ENCODE measurements around the gene LEMD2.
A peak's percentile ranks its signal among the peaks of the same experiment; 100 is the strongest.

Gene LEMD2

DNA sequence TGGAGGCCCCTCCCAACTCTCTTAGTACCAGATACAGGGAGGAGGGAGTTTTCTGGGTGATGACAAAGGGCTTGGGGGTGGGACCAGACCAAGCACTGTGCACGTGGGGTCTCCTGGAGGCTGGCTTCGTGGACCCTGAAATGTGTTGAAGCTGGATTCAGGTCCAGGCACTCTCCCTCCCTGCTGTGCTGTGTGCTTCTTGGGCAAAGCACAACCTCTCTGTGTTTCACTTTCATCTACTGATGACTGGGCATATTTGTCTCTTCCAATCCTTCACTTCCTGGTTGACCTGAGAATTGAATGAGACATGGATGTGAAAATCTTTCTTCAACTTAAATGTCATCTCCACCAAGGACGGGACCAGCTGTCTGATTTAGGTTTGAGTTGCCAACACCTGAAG, 29.4 kb upstream of the LEMD2 start:
- no peak for DNase-seq

DNA sequence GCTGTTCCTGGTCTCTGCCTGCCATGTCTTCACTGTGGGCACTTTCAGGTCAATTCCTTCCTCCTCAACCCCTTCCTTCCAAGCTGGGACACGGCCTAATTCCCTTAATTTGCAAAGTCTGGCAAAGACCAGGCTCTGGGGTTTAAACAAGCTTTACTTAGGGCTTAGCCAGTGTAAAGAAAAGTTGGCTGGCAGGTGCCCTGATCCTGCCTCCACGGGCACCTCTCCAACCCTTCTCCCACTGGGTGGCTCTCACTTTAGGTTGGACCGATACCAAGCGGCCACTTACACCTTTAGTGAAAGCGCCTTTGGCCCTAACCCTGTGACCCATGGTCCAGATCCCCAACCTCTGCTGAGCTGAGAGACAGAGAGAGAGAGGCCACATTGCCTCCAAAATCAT, 28.6 kb upstream of the LEMD2 start:
- no peak for DNase-seq

DNA sequence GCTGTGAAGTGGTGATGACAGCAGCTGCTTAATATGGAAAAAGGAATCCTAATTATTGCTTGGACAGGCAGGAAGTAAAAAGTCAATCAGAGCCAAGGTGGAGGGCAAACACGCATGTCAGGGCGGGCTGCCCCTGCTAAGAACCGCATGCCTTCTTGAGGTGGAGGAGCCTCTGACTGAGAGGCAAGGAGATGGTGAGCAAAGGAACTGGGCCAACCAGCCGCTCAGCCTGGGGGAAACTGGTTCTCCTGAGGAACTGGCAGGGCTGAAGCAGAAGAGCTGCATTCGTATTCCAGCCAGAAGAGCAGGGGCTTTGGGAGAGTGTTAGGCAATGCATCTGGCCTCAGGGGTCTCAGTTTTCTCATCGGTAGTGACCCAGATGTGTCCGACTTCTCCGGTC, 28.0 kb upstream of the LEMD2 start:
- no peak for DNase-seq

DNA sequence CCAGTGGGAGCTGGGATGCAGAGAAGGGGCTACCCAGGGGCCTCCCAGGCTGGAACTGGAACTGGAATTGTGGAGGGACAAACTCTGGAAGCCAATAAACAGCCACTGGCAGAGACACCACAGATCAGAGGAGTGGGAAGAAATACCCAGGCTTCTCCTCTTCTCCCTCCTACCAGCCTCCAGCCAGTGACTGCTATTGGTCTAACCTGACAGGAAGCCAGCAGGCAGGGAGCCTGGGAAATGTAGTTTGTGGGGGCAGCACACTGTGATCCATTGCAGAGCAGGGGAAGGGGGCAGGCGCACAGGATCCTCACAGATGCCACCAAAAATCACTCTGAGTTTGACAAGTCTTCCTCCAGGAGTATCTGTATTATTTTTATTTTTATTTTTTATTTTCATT, 26.9 kb upstream of the LEMD2 start:
- no peak for DNase-seq

DNA sequence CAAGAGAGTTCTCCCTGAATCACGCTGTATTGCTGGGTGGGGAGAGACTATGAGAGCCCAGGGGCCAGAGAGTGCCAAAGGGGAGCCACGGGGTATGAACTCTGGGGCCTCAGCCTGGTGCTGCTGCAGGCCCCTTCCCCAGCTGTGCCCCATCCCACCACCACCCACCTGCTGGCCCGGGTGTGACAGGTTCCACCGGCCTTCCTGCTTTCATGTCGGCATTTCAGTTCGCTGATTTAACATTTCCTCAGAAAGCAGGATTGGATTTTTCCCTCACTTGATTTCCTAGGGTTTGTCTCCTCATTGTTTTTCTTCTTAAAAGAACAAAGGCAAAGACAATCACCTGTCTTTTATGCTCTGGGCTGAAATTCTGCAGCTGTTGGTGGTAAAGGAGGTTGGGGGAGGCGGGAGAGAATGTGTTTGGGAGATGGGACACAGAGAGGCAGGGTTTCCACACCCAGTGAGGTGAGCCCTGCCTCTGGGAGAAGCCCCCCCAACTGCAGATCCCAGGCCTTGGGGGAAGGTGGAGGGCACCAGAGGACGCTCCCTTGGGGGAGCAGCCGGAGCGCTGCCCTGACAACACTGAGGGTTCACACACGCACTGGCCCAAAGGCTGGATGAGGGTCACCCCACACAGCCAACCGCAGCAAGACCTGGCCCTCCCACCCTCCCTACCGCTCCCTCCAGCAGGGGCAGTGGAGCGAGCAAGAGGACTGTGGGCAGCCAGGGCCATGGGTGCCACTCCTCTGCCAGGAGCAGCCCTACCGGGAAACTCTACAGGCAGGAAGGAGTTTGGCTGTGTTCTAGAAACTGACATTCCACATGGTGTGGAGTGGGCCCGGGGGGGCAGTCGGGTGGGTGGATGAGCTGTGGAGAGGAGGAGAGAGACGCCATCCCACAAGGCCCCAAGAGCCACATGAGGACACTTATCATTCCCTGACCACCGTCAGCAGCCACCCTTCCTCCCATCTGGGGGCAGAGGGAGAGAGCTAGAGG, 25.4 kb upstream of the LEMD2 start:
- DNase-seq = no peak

DNA sequence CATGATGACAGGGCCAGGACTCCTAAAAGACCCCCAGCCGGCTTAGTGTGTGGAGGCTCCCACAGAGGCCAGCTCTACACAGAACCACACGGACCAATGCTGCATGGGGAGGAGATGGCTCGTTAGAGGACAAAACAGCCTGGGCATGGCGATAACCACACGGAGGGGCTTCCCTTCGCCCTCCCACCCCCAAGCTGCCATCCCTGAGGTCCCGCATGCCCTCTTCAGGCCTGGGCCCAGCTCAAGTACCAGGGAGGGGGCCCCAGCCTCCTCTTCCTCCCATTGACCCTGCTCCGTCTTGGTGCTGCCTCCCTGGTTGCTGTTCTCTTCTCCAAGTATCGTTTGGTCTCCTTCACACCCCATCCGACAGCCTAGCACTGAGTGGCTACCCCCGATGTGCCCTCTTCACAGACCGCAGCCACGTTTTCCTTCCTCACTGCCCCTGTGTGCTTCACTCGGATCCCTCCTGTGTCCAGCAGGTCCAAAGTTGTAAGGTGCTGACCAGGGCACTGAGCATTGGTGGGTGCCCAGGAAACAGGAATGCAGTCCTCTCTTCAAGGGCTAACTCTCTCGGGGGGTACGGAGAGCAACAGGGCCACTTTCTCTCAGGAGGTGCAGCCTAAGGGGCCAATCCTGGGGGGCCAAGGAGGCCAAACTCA, 24.4 kb upstream of the LEMD2 start:
- no peak for DNase-seq

DNA sequence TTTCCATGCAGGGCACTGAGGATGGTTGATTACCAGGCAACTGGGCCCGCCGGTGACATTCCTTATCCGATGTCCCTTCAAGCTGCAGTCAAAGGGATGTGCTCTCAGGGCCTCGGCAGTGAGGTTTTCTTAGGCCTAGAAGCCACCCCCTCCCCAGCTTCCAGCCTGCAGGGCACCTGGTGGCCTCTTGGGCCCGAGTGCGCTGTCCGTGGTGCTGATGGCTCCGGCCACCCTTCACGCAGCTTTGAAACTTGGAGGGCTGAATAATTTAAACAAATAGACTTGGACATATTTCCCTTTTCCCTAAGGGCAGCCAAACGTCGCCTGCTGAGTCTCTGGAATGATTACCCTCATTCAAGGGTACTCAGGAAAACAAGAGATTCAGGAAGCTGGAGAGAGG, 23.7 kb upstream of the LEMD2 start:
- DNase-seq = peak; percentile 15

DNA sequence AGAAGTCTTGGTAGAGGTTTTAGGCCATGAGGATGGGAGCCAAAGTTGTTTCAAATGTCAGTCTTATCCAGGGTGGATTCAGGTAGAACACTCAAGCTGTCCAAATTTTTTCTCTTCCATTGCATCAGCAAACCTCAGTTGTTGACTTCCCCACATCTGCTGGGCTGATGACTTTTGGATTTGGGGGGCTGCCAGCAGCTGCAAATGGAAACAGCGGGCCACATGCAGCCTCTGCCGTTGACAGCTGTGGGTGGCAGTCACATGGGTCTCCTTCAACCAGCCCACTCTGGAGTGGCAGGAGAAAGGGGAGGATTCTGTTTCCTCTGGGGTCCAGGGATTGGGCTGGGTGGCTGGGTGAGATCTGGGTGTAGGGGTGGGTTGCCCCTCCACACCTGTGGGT, 20.7 kb upstream of the LEMD2 start:
- DNase-seq = no peak

DNA sequence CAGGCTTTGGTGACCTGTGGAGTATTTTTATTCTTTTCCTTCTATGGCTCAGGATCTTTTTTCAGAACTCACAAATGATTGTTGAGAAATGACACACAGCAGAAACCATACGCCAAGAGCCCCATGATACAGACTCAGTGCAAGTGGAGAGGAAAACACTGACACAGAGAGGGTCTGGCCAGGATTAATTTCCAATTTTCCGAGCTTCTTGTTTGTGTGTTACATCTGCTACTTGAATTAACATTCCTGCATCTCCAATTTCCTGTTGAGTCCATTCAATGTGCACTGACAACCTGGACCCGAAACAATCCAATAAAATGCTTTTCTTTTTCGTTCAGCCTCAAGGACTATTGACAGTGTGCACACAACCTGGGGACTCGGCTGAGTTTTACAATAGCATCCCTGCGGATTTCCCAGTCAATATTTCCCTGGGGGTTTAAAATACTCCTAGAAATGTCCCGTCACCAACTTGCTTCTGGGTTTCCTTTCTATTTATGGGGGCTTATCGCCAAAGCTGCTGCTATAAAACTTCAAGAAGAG, 19.8 kb upstream of the LEMD2 start:
- no peak for DNase-seq

DNA sequence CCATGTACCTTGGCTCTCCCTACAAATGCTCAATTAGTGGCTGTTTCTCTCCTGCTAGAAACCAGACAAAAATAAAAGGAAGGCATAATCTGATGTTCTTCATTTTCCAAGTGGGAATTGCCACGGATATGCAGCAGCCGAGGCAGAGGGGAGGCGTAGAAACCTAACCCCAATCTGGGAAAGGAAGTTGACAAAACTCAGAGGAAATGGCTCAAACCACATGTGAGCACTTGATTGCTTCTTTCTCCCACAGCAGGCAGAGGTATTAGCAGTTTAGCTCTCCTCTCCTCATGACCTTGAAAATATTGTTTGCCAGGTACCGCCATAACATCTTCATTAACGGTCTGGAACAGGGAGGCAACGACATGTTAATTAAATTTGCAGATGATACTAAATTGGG, 18.7 kb upstream of the LEMD2 start:
- DNase-seq = no peak

DNA sequence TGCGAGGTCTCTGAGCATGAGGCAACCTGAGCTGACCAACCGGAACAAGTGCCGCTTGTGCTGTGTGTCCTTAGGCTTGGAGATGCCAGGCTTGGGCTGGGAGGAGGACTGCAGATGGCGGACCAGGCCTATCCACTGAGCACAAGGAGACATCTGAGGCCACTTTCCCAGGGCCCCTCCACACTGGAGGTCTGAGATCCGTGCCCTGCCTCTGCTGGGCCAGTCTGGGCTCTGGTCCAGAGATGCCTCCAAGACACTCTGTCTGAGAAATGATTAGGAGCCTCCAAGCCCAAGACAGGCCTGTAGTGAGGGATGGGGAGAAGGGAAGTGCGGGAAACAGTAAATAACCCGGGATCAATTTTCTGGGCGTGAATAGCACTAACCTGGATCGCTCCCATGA, 17.9 kb upstream of the LEMD2 start:
- DNase-seq = no peak

DNA sequence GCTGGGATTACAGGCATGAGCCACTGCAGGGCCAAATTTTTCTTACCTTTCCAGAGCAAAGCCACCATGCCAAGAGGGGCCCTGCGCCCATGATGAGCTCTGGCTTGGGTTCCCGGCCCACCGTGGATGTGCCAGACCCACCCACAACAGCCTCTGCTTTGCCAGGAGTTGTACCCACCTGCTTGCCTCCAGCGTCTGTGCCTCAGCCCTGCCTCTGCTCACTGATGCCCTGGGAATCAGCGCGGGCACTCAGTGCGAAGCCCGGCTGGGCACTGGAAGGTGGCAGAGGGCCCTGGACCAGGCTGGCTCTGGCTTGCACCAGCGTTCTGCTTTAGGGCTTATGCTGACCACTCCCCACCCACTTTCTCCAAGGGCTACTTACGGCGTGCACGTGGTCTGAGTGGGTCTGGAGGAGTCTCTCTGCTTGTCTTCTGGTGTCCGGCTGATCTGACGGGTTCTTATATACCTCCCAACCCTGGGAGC, 14.7 kb upstream of the LEMD2 start, which contains the start of gene MLN:
TSS of gene MLN (minus strand) at position 433 of the 483 bp plus-strand sequence. CDS start 2,840 bp downstream, outside the sequence.
- DNase-seq = no peak

DNA sequence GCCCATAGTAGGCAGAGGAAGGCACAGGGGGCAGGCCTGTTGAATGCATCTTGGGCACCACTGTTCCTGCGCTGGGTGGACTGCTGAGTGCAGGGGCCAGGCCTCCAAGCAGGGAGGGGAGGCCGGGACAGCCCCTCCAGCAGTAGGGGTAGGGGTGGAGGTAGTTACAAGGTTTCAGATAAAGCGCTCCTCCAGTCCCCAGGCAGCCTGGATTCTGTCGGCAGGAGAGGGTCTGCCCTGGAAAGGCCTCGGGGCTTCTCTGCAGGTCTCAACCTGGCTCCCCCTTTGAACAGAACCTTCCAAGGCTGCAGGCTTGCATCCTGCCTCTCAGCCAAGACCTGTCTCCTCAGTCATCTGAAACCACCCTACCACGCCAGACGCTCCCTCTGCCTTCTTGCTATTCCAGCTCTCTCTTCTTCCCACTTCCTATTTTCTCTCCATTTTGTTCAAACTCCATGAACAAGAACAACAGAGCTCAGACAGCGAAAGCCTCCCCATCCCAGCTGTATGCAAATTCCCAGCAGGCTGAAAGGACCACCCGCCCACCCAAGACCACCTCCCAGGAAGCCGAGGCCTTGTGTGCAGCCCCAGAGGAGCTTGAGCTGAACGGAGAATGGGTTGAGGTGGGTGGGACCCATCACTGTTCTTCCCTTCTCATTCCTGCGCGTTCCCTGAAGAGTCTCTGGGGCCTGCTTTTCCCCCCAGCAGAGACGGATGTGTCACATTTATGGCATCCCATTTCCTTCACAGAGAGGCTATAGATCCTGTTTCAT, 13.4 kb upstream of the LEMD2 start:
- DNase-seq = no peak

DNA sequence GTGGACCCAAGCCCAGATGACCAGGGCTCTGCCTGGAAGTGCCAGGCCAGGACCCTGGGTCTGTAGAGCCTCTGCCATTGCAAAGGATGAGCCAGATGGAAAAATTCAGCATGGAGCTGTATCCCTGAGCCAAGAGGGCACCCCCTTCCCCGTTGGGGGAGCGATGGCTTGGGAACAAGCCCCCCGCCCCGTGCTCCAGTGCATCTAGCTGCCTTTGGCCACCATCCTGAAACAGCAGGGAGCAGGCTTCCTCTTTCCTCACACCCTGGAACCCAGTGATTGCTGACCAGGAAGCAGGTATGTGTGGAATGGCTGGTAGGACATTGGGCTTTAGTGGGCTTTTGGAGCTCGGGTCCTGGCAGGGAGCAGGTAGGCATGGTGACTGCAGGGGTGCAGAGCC, 12.7 kb upstream of the LEMD2 start:
- DNase-seq = no peak

DNA sequence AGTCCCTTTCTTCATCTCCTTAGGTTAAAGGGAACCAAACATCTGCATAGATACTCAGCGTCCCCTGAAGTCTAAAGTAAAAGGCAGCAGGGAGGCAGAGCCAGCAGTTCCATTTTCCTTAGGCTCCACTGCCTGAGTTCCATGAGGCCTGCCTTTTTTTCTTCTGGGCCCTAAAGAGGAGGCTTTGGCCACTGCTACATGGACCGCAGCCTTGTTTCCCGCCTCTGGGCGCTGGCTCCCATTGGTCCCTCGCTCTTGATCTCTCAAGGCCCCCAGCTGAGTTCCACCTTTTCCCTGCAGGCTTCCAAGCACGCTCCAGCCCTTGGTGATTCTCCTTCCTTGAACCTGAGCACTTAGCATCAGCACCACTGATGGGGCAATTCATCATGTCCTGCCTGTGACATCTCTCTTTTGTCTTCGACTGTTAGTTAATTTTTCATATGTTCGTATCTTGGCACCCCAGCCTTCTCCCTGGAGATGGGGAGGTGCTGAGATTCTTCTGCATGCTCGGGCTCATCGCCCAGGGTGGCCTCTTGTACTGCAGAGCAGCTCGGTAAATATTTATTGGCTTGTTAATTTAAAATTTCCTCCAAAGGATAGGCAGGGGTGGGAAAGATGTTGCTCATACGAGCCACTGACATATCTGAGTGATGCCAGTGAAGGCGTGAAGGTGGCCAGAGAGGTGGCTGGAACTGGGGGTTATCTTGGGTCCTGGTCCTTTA, 11.5 kb upstream of the LEMD2 start:
- DNase-seq = no peak

DNA sequence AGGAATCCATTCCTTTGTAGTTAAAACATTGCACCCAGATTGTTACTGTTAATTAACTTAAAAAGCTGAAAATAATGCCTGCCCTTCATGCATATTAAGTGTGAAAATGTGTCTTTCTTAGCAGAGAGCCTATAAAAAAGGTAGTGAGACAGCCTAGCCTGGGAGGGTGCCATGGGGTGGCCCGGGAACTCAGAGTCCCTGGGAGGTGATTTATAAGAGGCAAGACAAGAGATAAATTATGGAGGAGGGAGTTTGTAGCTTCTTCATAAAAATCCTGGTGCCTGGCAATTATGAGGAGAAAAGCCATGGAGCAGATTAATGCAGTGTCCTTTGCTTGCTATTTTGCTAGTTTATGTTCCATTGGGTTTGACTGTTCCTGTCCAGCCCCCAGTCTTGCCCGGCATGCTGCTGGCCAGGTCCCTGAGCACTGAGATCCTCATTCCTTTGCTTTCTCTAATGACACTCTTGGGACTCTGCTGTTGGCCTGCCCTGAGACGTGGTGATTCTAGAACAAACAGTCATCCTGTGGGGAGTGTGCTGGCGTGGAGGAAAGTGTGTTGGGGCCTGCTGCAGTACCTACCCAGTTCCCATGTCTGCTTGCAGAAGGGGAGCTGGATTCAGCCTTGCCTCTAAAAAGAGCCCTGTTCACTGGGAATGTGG, 10.7 kb upstream of the LEMD2 start:
- DNase-seq = no peak

DNA sequence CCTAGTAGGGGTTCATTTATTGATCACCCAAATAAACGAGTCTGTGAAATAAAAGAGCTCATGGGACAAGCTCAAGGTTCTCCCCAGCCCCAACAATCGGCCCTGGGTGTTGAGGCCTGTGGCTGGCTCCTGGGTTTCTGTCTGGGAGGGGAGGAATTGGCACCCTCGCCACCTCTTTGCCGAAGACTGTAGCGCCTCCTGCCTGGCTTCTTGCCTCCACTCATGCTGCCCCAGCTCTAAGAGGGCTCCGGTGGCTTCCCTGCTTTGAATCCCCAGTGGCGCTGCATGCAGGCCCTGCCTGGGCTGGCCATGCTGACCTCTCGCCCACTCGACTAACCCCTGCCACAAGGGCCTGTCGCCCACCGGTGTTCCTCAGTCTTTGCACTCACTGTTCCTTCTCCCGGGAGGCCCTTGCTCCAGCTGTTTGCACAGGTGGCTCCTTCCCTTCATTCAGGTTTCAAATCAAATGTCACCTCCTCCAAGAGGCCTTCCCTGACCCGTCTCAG, 9.5 kb upstream of the LEMD2 start:
- DNase-seq = no peak

DNA sequence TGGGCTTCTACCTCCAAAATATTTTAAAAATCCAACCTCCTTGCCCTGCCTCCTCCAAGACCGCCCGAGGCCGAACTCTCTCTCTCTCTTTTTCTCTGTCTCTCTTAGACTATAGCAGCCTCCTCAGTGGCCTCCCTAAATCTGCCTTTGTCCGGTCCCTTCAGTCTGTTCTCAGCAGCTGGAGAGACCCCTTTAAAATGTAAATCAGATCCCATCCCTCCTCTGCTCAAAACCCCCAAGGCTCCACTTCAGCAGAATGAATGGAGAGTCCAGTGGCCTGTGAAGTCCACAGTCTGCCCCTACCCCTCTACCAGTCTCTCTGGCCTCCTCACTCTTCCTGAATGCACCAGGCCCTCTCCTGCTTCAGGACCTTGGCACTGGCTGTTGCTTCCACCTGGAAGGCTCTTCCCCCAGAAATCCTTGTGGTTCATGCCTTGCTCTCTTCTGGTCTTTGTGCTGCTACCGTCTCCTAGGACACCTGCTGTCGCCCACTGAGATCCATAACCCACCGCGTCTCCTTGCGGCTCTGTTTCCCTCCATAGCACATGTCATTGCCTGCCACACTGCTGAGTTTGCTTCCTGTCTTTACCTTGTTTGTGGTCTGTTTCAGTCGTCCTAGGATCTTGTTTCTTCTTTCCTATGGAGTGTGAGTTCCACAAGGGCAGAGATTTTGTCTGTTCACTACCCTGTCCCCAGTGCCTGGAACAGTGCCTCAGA, 8.9 kb upstream of the LEMD2 start:
- no peak for DNase-seq

DNA sequence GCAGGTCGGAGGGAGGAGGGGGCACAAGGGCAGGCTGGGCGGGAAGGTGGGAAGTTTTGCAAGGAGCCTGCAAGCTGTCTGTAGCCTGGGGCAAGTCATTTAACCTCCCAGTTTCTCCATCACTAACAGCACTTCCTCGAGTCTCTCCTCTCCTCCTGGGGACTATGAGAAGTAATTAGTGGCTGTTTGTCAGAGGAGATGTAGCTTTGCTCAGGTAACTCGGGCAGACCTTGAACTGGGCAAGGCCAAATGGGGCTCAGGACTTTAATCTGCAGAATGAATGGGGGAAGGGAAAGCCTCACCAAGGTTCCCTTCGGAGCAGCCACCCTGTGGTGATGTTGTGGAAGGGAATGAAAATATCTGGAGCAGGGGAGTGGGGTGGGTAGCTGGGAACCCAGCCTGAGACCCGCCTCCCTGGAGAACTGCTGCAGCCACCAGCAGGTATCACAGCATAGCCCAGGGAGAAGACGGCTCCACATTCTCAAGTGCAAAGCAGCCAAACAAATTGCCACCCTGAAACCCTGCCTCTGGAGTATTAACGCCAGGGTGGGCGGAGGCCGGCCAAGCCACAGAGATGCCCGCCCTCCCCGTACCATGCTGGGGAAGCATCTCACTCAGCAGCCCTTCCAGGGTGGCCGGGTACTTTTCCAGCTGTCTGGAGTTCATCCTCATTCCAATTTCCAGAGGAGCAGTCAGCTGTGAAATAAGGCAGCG, 6.1 kb upstream of the LEMD2 start:
- DNase-seq = no peak

DNA sequence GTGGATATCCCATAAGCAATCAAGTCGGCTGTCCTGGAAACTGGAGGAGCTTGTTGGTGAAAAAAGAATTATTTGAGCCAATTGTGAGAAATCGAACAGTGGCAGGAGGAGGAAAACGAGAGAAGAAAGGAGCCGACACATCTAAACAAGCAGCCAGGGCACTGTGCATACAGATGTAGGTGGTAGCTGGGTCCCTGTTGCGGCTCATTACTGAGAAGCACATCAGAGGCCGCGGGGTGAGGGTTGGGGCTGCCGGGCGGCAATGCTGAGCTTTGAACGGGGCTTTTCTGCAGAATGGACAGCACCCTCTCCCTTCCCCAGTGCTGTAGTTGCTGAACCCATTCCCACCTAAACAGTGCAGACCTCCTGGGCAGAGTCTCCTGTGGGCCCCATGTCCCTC, 4.1 kb upstream of the LEMD2 start:
- no peak for DNase-seq
